ENCODE measurements around the gene UVRAG.

- TF ChIP-seq POLR2A (IDR thresholded peaks at IDR 0.05; ENCODE audit: low read length) (no peak), GATA1 (IDR thresholded peaks at IDR 0.05; ENCODE audit: low read depth, low read length) (no peak)
Observed at GRCh38 chr11:76163289-76163880, 348.4 kb downstream of the UVRAG start.
